ENCODE results near the gene ADCY4. TPM values are rescaled to one million over a fixed set of nuclear protein-coding genes. Genes with fewer than 3 reads are reported as not detected.
A peak's percentile ranks its signal among the peaks of the same experiment; 100 is the strongest.

ADCY4 gene
- total RNA-seq, 1 donor from 2014 or later: 3.3 TPM

- H3K9me3 Mint-ChIP-seq (ENCODE audit: low read depth): no peaks in the 10 kb centered on the region
- no peak within 1 kb of the TSS for H3K4me3 Mint-ChIP-seq (ENCODE audit: unreplicated experiment)
- no peak for DNase-seq (ENCODE audit: low spot score)
- TF ChIP-seq CTCF (IDR thresholded peaks at IDR 0.05): peak; percentile 94
- no peaks in the 10 kb centered on the region for H3K27me3 Mint-ChIP-seq (ENCODE audit: low read depth)
- peaks cover 27% of the 10 kb centered on the region for H3K36me3 Mint-ChIP-seq (ENCODE audit: low read depth)
- peaks cover 6% of the 10 kb centered on the region for H3K4me1 Mint-ChIP-seq (ENCODE audit: low read depth)
- H3K27ac Mint-ChIP-seq (ENCODE audit: unreplicated experiment): peak within 1 kb of the TSS; percentile 8
These were observed 27.1 kb downstream of the ADCY4 start, which contains the start of gene CIDEB for GRCh38 chr14:24307575-24308341. CIDEB (minus strand) TSS chr14:24307977; CDS start chr14:24307858, 119 bp downstream.

GRCh38 chr14:24307156-24307574, 27.7 kb downstream of the ADCY4 start:
- H3K27me3 Mint-ChIP-seq (ENCODE audit: low read depth): no peaks in the 10 kb centered on the region
- no peak for TF ChIP-seq CTCF (IDR thresholded peaks at IDR 0.05)
- DNase-seq (ENCODE audit: low spot score): no peak
- no peak overlapping the region for H3K4me3 Mint-ChIP-seq (ENCODE audit: unreplicated experiment)
- H3K36me3 Mint-ChIP-seq (ENCODE audit: low read depth): peaks cover 27% of the 10 kb centered on the region
- H3K27ac Mint-ChIP-seq (ENCODE audit: unreplicated experiment): no peak overlapping the region
- no peaks in the 10 kb centered on the region for H3K9me3 Mint-ChIP-seq (ENCODE audit: low read depth)
- peaks cover 6% of the 10 kb centered on the region for H3K4me1 Mint-ChIP-seq (ENCODE audit: low read depth)

GRCh38 chr14:24304019-24304387, 30.9 kb downstream of the ADCY4 start:
- Mint-ChIP-seq H3K36me3 (ENCODE audit: low read depth) (peaks cover 26% of the 10 kb centered on the region), H3K4me3 (ENCODE audit: unreplicated experiment) (no peak overlapping the region), H3K4me1 (ENCODE audit: low read depth) (peaks cover 22% of the 10 kb centered on the region), H3K27me3 (ENCODE audit: low read depth) (no peaks in the 10 kb centered on the region), H3K9me3 (ENCODE audit: low read depth) (no peaks in the 10 kb centered on the region), H3K27ac (ENCODE audit: unreplicated experiment) (no peak overlapping the region)
- TF ChIP-seq CTCF (IDR thresholded peaks at IDR 0.05): no peak
- DNase-seq (ENCODE audit: low spot score): no peak

- Mint-ChIP-seq H3K9me3 (ENCODE audit: low read depth) (no peaks in the 10 kb centered on the region), H3K27me3 (ENCODE audit: low read depth) (no peaks in the 10 kb centered on the region), H3K4me1 (ENCODE audit: low read depth) (peaks cover 39% of the 10 kb centered on the region), H3K27ac (ENCODE audit: unreplicated experiment) (peak overlapping the region; percentile 79), H3K36me3 (ENCODE audit: low read depth) (peaks cover 28% of the 10 kb centered on the region), H3K4me3 (ENCODE audit: unreplicated experiment) (peak overlapping the region; percentile 91)
- TF ChIP-seq CTCF (IDR thresholded peaks at IDR 0.05): no peak
- no peak for DNase-seq (ENCODE audit: low spot score)
These were observed 34.4 kb downstream of the ADCY4 start for GRCh38 chr14:24300326-24300980.

- Mint-ChIP-seq H3K27me3 (ENCODE audit: low read depth) (no peaks in the 10 kb centered on the region), H3K9me3 (ENCODE audit: low read depth) (no peaks in the 10 kb centered on the region), H3K4me3 (ENCODE audit: unreplicated experiment) (peak within 1 kb of the TSS; percentile 91), H3K4me1 (ENCODE audit: low read depth) (peaks cover 39% of the 10 kb centered on the region), H3K36me3 (ENCODE audit: low read depth) (peaks cover 20% of the 10 kb centered on the region), H3K27ac (ENCODE audit: unreplicated experiment) (peak within 1 kb of the TSS; percentile 96)
- no peak for TF ChIP-seq CTCF (IDR thresholded peaks at IDR 0.05)
- DNase-seq (ENCODE audit: low spot score): no peak
These were observed 35.3 kb downstream of the ADCY4 start, which contains the start of the genes DHRS1 and NOP9 for GRCh38 chr14:24299255-24300191. DHRS1 (minus strand) TSS chr14:24299780; CDS start chr14:24299106, 674 bp downstream. NOP9 (plus strand) TSS chr14:24299850; CDS start chr14:24299955, 105 bp downstream.

All from chondrocyte (in vitro differentiated cells).